GM21528 (cell line): ENCODE results near the gene SLC37A4.
"Not testable (repeated sequence)": the region's sequence is repeated elsewhere in the genome, so short reads cannot be mapped to it uniquely, and the experiment has no call there.

Source experiments
- ATAC-seq: cut with Tn5 transposase; IDR thresholded peaks from one replicate; pipeline ENCODE4 v1.9.1; 2021; ENCODE audit warnings: mild to moderate bottlenecking, moderate library complexity; ENCODE audit not compliant: unreplicated experiment, low FRiP score

The SLC37A4 gene

DNA sequence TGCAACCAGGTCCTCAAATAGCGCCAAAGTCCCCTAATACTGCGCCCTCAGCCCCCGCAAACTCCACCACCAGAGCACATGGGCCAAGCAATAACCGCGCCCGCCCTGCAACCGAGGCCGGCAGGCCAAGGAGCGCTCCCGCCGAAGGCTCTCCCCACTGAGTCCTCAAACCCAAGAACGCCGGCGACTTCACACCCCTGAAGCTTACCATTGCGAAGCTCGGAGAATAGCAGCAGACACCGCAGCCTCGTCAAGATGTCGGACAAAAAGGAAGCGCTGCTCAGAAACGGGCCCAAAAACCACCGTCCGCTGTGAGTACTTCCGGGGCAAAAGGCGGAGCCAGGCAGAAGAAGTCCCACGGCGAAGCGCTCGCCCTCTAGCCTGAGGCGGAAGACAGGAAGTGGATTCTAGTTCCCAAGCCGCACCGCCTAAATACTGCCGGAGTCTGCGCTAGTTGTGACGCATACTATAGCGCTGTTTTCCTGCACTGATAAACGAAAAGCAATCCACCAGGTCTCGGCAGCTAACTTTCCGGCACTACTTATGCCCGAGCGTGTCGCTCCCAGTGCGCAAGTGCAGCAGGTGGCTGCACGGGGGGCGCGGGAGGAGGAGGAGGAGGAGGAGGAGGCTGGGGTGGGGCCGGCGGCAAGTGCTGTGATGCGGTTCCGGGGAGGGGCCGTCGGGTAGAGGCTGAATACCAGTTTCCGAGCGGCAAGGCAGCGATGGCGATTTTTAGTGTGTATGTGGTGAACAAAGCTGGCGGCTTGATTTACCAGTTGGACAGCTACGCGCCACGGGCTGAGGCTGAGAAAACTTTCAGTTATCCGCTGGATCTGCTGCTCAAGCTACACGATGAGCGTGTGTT, 12.4 kb downstream of the SLC37A4 start, which contains the start of the genes RPS25 and TRAPPC4:
TSS of gene RPS25 (minus strand) at position 270 of the 865 bp plus-strand sequence. CDS start at position 211, 59 bp downstream.
TSS of gene TRAPPC4 (plus strand) at position 693 of the 865 bp plus-strand sequence. CDS start at position 723, 30 bp downstream.
- peak; percentile 85 for ATAC-seq

DNA sequence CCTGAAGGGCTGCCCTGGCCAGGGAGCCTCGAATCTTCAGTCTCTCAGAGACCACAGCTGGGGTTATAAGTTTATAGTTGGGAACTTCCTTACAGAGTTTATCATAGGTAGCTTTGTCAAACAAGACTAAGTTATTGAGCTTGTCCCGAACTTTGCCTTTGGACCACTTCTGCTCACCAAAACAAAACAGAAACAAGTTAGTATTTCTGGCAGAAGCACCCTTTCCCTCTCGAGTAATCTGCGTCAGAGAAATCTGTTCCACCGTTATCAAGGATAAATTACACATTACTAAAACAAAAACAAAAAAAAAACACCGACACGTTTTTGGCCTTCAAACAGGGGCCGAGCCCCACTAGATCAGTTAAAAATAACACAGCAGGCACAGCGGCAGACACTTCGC, 13.3 kb downstream of the SLC37A4 start:
- ATAC-seq = not testable (repeated sequence)

GRCh38 chr11:119016216-119017009, 14.3 kb downstream of the SLC37A4 start:
- ATAC-seq = no peak

- ATAC-seq = no peak
Measured at GRCh38 chr11:119015054-119015611, 15.5 kb downstream of the SLC37A4 start.

GRCh38 chr11:119014209-119014924, 16.3 kb downstream of the SLC37A4 start:
- no peak for ATAC-seq

DNA sequence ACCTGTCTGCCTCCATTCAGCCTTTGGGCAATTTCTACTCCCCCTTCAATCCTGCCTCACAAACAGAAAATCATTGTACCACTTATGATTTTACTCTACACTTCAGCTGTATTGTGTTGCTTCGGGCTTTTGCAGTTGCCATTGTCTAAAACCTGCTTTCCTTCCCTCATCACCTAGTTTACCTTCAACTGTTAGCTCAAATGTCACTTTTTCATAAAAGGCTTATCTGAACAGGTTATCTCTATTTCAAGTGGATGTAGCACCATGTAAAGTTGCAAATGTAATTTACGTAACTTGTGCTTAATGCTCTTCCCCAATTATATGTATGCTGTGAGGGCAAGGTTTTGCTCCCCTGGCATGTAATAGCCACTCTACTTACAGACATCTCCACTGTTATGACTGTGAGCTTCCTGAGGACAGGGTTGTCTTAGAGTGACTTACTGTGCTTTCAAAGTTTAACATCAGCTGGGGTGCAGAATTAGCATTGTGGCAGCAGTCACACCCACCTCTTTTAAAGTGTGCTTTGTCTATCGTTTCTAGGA, 18.0 kb downstream of the SLC37A4 start:
- no peak for ATAC-seq

DNA sequence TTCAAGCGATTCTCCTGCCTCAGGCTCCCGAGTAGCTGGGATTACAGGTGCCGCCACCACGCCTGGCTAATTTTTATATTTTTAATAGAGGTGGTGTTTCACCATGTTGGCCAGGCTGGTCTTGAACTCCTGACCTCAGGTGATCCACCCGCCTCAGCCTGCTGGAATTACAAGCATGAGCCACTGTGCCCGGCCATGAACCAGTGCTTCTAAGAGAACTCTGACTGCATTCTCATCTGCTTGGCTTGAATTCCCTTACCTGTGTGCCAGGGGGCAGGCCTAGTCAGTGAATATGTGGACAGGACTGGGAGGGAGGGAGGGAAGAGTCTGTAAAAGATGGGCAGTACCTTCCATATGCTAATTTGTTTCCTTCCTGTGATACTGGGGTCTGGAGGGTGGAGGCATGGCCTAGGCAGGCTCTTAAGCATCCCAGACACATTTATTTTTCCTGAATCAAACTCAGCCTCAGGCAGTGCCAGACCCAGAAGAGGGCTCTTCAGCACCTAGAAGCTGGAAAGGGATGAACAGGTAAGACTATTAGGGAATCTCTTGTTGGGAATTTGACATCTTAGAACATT, 19.1 kb downstream of the SLC37A4 start:
- no peak for ATAC-seq

- ATAC-seq = no peak
Measured at GRCh38 chr11:119006656-119007055, 24.0 kb downstream of the SLC37A4 start.

- no peak for ATAC-seq
Measured at GRCh38 chr11:119000906-119001305, 29.8 kb downstream of the SLC37A4 start.

DNA sequence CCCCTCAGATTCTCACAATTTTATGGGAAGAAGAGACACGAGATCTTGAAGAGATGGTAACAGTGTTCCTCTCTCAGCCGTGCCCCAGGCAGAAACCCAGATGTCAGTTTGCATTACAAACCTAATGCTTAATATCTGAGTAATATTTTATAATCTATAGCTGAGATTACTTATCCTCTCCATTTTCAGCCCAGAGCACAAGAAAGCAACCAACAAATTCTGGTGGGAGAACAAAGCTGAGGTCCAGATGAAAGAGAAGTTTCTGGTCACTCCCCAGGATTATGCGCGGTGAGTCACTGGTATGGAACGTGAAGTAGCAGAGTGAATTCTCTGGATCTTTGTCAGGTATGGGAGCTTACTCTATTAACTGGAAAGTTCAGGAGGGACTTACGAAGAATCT, 31.9 kb downstream of the SLC37A4 start:
- ATAC-seq = no peak

DNA sequence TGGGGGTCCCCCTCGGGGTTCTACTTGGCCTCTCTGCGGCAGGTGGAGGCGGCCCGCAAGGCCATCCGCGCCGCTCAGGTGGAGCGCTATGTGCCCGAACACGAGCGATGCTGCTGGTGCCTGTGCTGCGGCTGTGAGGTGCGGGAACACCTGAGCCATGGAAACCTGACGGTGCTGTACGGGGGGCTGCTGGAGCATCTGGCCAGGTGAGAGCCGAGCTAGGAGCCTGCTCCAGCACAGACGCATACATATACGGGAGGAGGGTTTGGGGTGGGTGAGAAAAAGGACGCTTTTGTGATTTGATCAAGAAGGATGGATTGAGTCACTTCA, 32.3 kb downstream of the SLC37A4 start:
- peak; percentile 19 for ATAC-seq

GRCh38 chr11:118997627-118998387, 32.9 kb downstream of the SLC37A4 start, which contains the start of gene CENATAC:
TSS of gene CENATAC (plus strand) at chr11:118998138. CDS start at chr11:118998198, 60 bp downstream.
- ATAC-seq = peak; percentile 90

- peak; percentile 22 for ATAC-seq
Measured at GRCh38 chr11:118996926-118997626, 33.6 kb downstream of the SLC37A4 start.

DNA sequence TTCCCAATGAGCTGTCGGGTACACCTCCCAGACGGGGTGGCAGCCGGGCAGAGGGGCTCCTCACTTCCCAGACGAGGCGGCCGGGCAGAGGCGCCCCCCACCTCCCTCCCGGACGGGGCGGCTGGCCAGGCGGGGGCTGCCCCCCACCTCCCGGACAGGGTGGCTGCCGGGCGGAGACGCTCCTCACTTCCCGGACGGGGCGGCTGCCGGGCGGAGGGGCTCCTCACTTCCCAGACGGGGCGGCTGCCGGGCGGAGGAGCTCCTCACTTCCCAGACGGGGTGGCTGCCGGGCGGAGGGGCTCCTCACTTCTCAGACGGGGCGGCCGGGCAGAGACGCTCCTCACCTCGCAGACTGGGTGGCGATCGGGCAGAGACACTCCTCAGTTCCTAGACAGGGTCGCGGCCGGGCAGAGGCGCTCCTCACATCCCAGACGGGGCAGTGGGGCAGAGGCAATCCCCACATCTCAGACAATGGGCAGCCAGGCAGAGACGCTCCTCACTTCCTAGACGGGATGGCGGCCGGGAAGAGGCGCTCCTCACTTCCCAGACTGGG, 39.1 kb downstream of the SLC37A4 start:
- ATAC-seq = not testable (repeated sequence)

DNA sequence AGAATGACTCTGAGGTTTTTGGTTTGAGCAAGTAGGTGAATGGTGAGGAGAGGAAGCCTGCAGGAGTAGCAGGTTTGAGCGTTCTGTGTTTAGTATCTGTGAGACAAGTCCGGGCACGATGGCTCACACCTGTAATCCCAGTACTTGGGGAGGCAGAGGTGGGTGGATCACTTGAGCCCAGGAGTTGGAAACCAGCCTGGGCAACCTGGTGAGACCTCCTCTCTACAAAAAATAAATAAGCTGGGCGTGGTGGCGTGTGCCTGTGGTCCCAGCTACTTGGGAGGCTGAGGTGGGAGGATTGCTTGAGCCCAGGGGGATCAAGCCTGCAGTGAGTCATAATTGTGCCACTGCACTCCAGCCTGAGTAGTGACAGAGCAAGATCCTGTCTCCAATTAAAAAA, 42.4 kb downstream of the SLC37A4 start:
- no peak for ATAC-seq

GRCh38 chr11:118984825-118985224, 45.9 kb downstream of the SLC37A4 start:
- ATAC-seq = no peak

DNA sequence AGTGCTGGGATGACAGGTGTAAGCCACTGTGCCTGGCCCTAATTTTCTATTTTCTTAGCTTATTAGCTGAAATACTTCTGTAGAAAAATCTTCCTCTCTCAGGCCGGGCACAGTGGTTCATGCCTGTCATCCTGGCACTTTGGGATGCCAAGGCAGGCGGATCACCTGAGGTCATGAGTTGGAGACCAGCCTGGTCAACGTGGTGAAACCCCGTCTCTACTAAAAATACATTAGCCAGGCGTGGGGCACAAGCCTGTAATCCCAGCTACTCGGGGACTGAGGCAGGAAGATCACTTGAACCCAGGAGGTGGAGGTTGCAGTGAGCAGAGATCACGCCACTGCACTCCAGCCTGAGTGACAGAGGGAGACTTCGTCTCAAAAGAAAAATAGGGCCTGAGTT, 46.3 kb downstream of the SLC37A4 start:
- ATAC-seq = not testable (repeated sequence)
